HCT116 (cell line): Measurements from ENCODE around the gene LIG3. TPM values are rescaled to one million over a fixed set of nuclear protein-coding genes. Genes with fewer than 3 reads are reported as not detected.

ENCODE experiments used
- ATAC-seq: fragments of 200-7000 bp; cut with Tn5 transposase; 2 replicates; pipeline ENCODE4 v1.9.1; 2020; ENCODE audit warnings: mild to moderate bottlenecking, moderate library complexity
- BruUV-seq: library from RNA; stranded (reverse); fragments of 400-500 nt; replicated peaks from 2 replicates; lab custom pipeline; 2021; lab: Mats Ljungman, UMichigan
- CTCF ChIA-PET: fragments of 300-600 bp; sonication (Branson Sonifier 250); formaldehyde crosslinking; loops from one replicate; lab custom pipeline; 2021; ENCODE audit warnings: antibody characterized with exemption; lab: Charles Lee
- POLR2A ChIA-PET: fragments of 300-600, 350-600 bp; sonication (Branson Sonifier 250); formaldehyde crosslinking; loops from one replicate; lab custom pipeline; 2021; ENCODE audit warnings: antibody characterized with exemption; lab: Charles Lee
- RAD21 ChIA-PET, 2 experiments: fragments of 300-600 bp; sonication (Branson Sonifier 250); formaldehyde crosslinking; loops; one replicate each; lab custom pipeline; 2023; ENCODE audit warnings: low total read pairs in 2 of 2; ENCODE audit not compliant: uncharacterized antibody in 2 of 2, unreplicated experiment in 2 of 2, low non-redundant PET in 1 of 2; lab: Charles Lee
- DNase-seq: peaks from one replicate; pipeline ENCODE4 v3.0.0-alpha.2; 2010; ENCODE audit warnings: low read depth, low spot score
- H2AFZ ChIP-seq: fragments of 200-600 bp; shearing (Covaris generic), sonication (generic); 2 replicates; pipeline ENCODE4 v1.6.1; 2017; ENCODE audit warnings: low read depth, mixed run types, mixed read lengths, antibody characterized with exemption, low read length; ENCODE audit not compliant: poor library complexity, severe bottlenecking
- H3K27ac ChIP-seq: 2 replicates; pipeline ENCODE4 v1.5.1; 2012; ENCODE audit warnings: low read depth, low read length
- H3K27me3 ChIP-seq: fragments of 200-600 bp; sonication (generic); 2 replicates; pipeline ENCODE4 v1.6.1; 2016; ENCODE audit warnings: mixed run types, low read length, mixed read lengths; ENCODE audit not compliant: insufficient read depth
- H3K36me3 ChIP-seq, 2 experiments: fragments of 200-500 bp in 1 of 2; fragments of 200-600 bp in 1 of 2; sonication (Bioruptor generic) in 1 of 2; sonication (generic) in 1 of 2; 2 replicates each; pipeline versions ENCODE4 v1.5.1 to v1.6.1; 2014 to 2016; ENCODE audit warnings: low read length in 2 of 2, inconsistent platforms in 1 of 2, mixed read lengths in 1 of 2, mixed run types in 1 of 2; ENCODE audit not compliant: insufficient read depth in 2 of 2, control insufficient read depth in 1 of 2
- H3K4me1 ChIP-seq, 2 experiments: fragments of 200-600 bp in 1 of 2; sonication (generic) in 1 of 2; 2 replicates each; pipeline versions ENCODE4 v1.5.1 to v1.6.1; 2012 to 2017; ENCODE audit warnings: low read length in 2 of 2, inconsistent platforms in 1 of 2, mild to moderate bottlenecking in 1 of 2, mixed read lengths in 1 of 2, mixed run types in 1 of 2, moderate library complexity in 1 of 2; ENCODE audit not compliant: insufficient read depth in 2 of 2, control insufficient read depth in 1 of 2
- H3K4me2 ChIP-seq: fragments of 200-600 bp; sonication (generic); 2 replicates; pipeline ENCODE4 v1.6.1; 2017; ENCODE audit warnings: mixed run types, low read length, mixed read lengths
- H3K4me3 ChIP-seq, 2 experiments: fragments of 200-600 bp in 1 of 2; sonication (generic) in 1 of 2; replicated peaks in 1 of 2; 2 replicates each; pipeline ENCODE4 v1.5.1; 2011 to 2016; ENCODE audit warnings: low read length in 2 of 2, control low read depth in 1 of 2, low read depth in 1 of 2, mild to moderate bottlenecking in 1 of 2, mixed read lengths in 1 of 2, mixed run types in 1 of 2
- H3K79me2 ChIP-seq: fragments of 200-600 bp; sonication (generic); 2 replicates; pipeline ENCODE4 v1.6.1; 2017; ENCODE audit warnings: mild to moderate bottlenecking, mixed run types, low read length, moderate library complexity, mixed read lengths; ENCODE audit not compliant: insufficient read depth
- H3K9ac ChIP-seq: fragments of 200-600 bp; sonication (generic); 2 replicates; pipeline ENCODE4 v1.6.1; 2016; ENCODE audit warnings: low read length, mixed read lengths
- H3K9me2 ChIP-seq: fragments of 200-600 bp; sonication (generic), shearing (Covaris generic); 2 replicates; pipeline ENCODE4 v1.6.1; 2017; ENCODE audit warnings: mixed run types, mild to moderate bottlenecking, moderate library complexity; ENCODE audit not compliant: insufficient read depth
- H3K9me3 ChIP-seq, 2 experiments: fragments of 200-500 bp in 1 of 2; fragments of 200-600 bp in 1 of 2; sonication (Bioruptor generic) in 1 of 2; sonication (generic) in 1 of 2; 2 replicates each; pipeline ENCODE4 v1.6.1; 2014 to 2017; ENCODE audit warnings: low read length in 2 of 2, mixed read lengths in 2 of 2, inconsistent platforms in 1 of 2, low read depth in 1 of 2, mild to moderate bottlenecking in 1 of 2, mixed run types in 1 of 2, moderate library complexity in 1 of 2; ENCODE audit not compliant: control insufficient read depth in 1 of 2, insufficient read depth in 1 of 2
- H4K20me1 ChIP-seq: fragments of 200-600 bp; sonication (generic), shearing (Covaris generic); 2 replicates; pipeline ENCODE4 v1.6.1; 2017; ENCODE audit warnings: mixed run types, mild to moderate bottlenecking, moderate library complexity; ENCODE audit not compliant: insufficient read depth
- CBX3 ChIP-seq: IDR thresholded peaks from 2 replicates; pipeline ENCODE4 v1.6.1; 2012; ENCODE audit warnings: low read depth
- CEBPB ChIP-seq: IDR thresholded peaks from 2 replicates; pipeline ENCODE4 v1.6.1; 2012; ENCODE audit warnings: low read depth
- ELF1 ChIP-seq: IDR thresholded peaks from 2 replicates; pipeline ENCODE4 v1.6.1; 2012; ENCODE audit warnings: low read depth, borderline replicate concordance
- FOSL1 ChIP-seq: IDR thresholded peaks from 2 replicates; pipeline ENCODE4 v1.6.1; 2012; ENCODE audit warnings: low read depth
- JUND ChIP-seq: IDR thresholded peaks from 2 replicates; pipeline ENCODE4 v1.6.1; 2012
- POLR2A ChIP-seq: IDR thresholded peaks from 2 replicates; pipeline ENCODE4 v1.7.0; 2011; ENCODE audit warnings: borderline replicate concordance; ENCODE audit not compliant: insufficient read depth, insufficient read length; ENCODE audit errors: extremely low read depth
- RAD21 ChIP-seq: IDR thresholded peaks from 2 replicates; pipeline ENCODE4 v1.6.1; 2012; ENCODE audit warnings: low read depth, mild to moderate bottlenecking
- SIN3A ChIP-seq: IDR thresholded peaks from 2 replicates; pipeline ENCODE4 v1.6.1; 2012; ENCODE audit warnings: low read depth
- SP1 ChIP-seq: IDR thresholded peaks from 2 replicates; pipeline ENCODE4 v1.6.1; 2012; ENCODE audit warnings: low read depth
- SRF ChIP-seq: IDR thresholded peaks from 2 replicates; pipeline ENCODE4 v1.6.1; 2012; ENCODE audit warnings: low read depth
- TCF7L2 ChIP-seq: IDR thresholded peaks from 2 replicates; pipeline ENCODE4 v1.7.0; 2011; ENCODE audit warnings: borderline replicate concordance, inconsistent platforms; ENCODE audit not compliant: insufficient read depth, insufficient read length; ENCODE audit errors: extremely low read depth
- YY1 ChIP-seq: IDR thresholded peaks from 2 replicates; pipeline ENCODE4 v1.6.1; 2011; ENCODE audit warnings: low read length, low read depth, moderate library complexity, mild to moderate bottlenecking; ENCODE audit not compliant: insufficient replicate concordance; ENCODE audit errors: extremely low read depth
- ZNF274 ChIP-seq: fragments of 200-500 bp; sonication (Bioruptor generic); IDR thresholded peaks from 2 replicates; pipeline ENCODE4 v1.6.1; 2014; ENCODE audit warnings: mild to moderate bottlenecking, low read depth, low read length, inconsistent platforms
- intact Hi-C: fragments of 100-400 bp; cut with micrococcal nuclease; formaldehyde crosslinking; loops from 2 replicates; pipeline ENCODE4 v1.10.0; 2022
- total RNA-seq: library from RNA; stranded (reverse); gene quantifications from one replicate; pipeline ENCODE4 v1.2.1, GENCODE V29; 2021; ENCODE audit not compliant: unreplicated experiment
- TF ChIP-seq, protein P1 (sequence below): IDR thresholded peaks from 2 replicates; pipeline ENCODE4 v1.6.1; 2011; ENCODE audit warnings: mild to moderate bottlenecking, low read length, moderate library complexity; ENCODE audit not compliant: insufficient replicate concordance; ENCODE audit errors: extremely low read depth
- TF ChIP-seq, protein P2 (sequence below): IDR thresholded peaks from 2 replicates; pipeline ENCODE4 v1.6.1; 2012; ENCODE audit warnings: low read depth
- TF ChIP-seq, protein P3 (sequence below): IDR thresholded peaks from 2 replicates; pipeline ENCODE4 v1.6.1; 2012
- TF ChIP-seq, protein P4 (sequence below), 3 experiments: fragments of 200-600 bp in 1 of 3; sonication (generic) in 1 of 3; IDR thresholded peaks in 2 of 3; conservative IDR thresholded peaks in 1 of 3; 2 replicates each; pipeline ENCODE4 v1.5.1; 2012 to 2017; ENCODE audit warnings: low read depth in 2 of 3, low read length in 2 of 3, antibody characterized with exemption in 1 of 3, borderline replicate concordance in 1 of 3, control low read depth in 1 of 3, mild to moderate bottlenecking in 1 of 3, mixed read lengths in 1 of 3, mixed run types in 1 of 3, moderate library complexity in 1 of 3; ENCODE audit not compliant: insufficient read depth in 1 of 3
- TF ChIP-seq, protein P5 (sequence below): IDR thresholded peaks from 2 replicates; pipeline ENCODE4 v1.6.1; 2012

The LIG3 gene
- total RNA-seq, 1 experiment from 2014 or later = 49.4 TPM

DNA sequence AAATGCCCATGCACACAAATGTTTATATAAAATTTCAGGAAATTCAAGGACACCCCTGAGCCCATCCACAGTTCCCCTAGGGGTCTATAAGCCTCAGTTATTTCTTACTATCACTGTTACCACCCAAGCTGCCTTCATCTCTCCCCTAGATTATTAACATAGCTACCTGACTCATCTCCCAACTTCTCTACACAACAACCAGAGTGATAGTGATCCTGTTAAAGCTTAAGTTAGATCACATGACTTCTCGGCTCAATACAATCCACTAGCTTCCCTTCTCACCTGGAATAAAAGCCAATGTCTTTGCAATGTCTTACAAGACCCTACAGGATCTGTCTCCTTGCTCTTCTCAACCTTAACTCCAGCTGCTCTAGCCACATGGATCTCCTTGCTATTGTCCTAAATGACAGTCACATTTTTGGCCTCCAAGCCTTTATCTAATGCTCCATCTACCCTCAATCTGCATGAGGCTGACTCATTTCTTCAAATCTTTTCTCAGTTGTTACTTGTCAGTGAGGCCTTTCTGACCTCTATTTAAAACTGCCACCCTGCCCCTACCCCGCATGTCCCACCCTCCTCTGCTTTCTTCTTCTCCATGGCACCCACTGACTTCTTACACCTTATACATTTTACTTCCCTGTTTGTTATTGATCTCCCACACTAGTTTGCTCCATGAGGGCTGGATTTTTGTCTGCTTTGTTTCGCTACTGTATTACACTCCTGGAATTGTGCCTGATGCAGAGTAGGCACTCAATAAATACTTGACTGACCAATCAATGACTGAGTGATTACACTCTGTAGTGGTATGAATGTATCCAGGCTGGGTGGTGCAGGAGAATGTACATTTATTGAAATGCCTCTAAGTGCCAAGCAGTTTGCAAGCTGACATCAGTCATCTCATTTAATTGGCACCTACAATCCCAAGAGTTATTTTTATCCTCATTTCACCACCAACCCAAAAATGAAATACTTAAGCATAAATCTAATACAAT, 5.2 kb upstream of the LIG3 start:
- H3K9me3 ChIP-seq = no peaks in the 10 kb centered on the region
- DNase-seq = no peak
- no peaks in the 10 kb centered on the region for H3K36me3 ChIP-seq
- ChIA-PET POLR2A (no interaction called here), CTCF (no interaction called here), RAD21 (no interaction called here)
- H3K4me2 ChIP-seq = no peak overlapping the region
- TF ChIP-seq RAD21 = no peak
- no peak for TF ChIP-seq ELF1
- TF ChIP-seq SRF = no peak
- no peak for TF ChIP-seq CBX3
- no peak for TF ChIP-seq FOSL1
- no peak for TF ChIP-seq SP1
- TF ChIP-seq, protein P1, sequence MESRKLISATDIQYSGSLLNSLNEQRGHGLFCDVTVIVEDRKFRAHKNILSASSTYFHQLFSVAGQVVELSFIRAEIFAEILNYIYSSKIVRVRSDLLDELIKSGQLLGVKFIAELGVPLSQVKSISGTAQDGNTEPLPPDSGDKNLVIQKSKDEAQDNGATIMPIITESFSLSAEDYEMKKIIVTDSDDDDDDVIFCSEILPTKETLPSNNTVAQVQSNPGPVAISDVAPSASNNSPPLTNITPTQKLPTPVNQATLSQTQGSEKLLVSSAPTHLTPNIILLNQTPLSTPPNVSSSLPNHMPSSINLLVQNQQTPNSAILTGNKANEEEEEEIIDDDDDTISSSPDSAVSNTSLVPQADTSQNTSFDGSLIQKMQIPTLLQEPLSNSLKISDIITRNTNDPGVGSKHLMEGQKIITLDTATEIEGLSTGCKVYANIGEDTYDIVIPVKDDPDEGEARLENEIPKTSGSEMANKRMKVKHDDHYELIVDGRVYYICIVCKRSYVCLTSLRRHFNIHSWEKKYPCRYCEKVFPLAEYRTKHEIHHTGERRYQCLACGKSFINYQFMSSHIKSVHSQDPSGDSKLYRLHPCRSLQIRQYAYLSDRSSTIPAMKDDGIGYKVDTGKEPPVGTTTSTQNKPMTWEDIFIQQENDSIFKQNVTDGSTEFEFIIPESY = no peak
- TF ChIP-seq POLR2A = no peak
- TF ChIP-seq YY1 = no peak
- no peak for TF ChIP-seq TCF7L2
- TF ChIP-seq, protein P2, sequence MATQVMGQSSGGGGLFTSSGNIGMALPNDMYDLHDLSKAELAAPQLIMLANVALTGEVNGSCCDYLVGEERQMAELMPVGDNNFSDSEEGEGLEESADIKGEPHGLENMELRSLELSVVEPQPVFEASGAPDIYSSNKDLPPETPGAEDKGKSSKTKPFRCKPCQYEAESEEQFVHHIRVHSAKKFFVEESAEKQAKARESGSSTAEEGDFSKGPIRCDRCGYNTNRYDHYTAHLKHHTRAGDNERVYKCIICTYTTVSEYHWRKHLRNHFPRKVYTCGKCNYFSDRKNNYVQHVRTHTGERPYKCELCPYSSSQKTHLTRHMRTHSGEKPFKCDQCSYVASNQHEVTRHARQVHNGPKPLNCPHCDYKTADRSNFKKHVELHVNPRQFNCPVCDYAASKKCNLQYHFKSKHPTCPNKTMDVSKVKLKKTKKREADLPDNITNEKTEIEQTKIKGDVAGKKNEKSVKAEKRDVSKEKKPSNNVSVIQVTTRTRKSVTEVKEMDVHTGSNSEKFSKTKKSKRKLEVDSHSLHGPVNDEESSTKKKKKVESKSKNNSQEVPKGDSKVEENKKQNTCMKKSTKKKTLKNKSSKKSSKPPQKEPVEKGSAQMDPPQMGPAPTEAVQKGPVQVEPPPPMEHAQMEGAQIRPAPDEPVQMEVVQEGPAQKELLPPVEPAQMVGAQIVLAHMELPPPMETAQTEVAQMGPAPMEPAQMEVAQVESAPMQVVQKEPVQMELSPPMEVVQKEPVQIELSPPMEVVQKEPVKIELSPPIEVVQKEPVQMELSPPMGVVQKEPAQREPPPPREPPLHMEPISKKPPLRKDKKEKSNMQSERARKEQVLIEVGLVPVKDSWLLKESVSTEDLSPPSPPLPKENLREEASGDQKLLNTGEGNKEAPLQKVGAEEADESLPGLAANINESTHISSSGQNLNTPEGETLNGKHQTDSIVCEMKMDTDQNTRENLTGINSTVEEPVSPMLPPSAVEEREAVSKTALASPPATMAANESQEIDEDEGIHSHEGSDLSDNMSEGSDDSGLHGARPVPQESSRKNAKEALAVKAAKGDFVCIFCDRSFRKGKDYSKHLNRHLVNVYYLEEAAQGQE = no peak
- TF ChIP-seq CEBPB = no peak
- no peak for TF ChIP-seq SIN3A
- TF ChIP-seq, protein P3, sequence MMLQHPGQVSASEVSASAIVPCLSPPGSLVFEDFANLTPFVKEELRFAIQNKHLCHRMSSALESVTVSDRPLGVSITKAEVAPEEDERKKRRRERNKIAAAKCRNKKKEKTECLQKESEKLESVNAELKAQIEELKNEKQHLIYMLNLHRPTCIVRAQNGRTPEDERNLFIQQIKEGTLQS = no peak
- no peak for TF ChIP-seq ZNF274
- TF ChIP-seq, protein P4, sequence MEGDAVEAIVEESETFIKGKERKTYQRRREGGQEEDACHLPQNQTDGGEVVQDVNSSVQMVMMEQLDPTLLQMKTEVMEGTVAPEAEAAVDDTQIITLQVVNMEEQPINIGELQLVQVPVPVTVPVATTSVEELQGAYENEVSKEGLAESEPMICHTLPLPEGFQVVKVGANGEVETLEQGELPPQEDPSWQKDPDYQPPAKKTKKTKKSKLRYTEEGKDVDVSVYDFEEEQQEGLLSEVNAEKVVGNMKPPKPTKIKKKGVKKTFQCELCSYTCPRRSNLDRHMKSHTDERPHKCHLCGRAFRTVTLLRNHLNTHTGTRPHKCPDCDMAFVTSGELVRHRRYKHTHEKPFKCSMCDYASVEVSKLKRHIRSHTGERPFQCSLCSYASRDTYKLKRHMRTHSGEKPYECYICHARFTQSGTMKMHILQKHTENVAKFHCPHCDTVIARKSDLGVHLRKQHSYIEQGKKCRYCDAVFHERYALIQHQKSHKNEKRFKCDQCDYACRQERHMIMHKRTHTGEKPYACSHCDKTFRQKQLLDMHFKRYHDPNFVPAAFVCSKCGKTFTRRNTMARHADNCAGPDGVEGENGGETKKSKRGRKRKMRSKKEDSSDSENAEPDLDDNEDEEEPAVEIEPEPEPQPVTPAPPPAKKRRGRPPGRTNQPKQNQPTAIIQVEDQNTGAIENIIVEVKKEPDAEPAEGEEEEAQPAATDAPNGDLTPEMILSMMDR (IDR thresholded peaks at IDR 0.05 in 2 of 3, conservative IDR thresholded peaks at IDR 0.05 in 1 of 3; ENCODE audit: borderline replicate concordance in 1 of 3, insufficient read depth in 1 of 3, low read depth in 2 of 3, low read length in 2 of 3) = no peak
- no peak for TF ChIP-seq JUND
- TF ChIP-seq, protein P5, sequence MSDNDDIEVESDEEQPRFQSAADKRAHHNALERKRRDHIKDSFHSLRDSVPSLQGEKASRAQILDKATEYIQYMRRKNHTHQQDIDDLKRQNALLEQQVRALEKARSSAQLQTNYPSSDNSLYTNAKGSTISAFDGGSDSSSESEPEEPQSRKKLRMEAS = no peak
- H3K4me3 ChIP-seq = no peak overlapping the region
- H3K27ac ChIP-seq = no peak overlapping the region
- BruUV-seq = no TSS peak
- no peaks in the 10 kb centered on the region for H3K79me2 ChIP-seq
- ATAC-seq = no peak
- no peak overlapping the region for H3K9ac ChIP-seq
- no peaks in the 10 kb centered on the region for H3K9me2 ChIP-seq
- no peaks in the 10 kb centered on the region for H3K27me3 ChIP-seq
- intact Hi-C loops = no loop called here
- H3K4me1 ChIP-seq = peaks cover 4 to 11% of the 10 kb centered on the region in 2 experiments; a peak in 3 of 4 replicates
- no peak overlapping the region for H2AFZ ChIP-seq
- no peaks in the 10 kb centered on the region for H4K20me1 ChIP-seq
